ENCODE results near the gene ALOX15B.

Gene ALOX15B

GRCh38 chr17:8087075-8087951, 48.5 kb downstream of the ALOX15B start, which contains the start of gene ALOX12B:
TSS of gene ALOX12B (minus strand) at chr17:8087716. CDS start at chr17:8087442, 274 bp downstream.
- DNase-seq, result no peak

- DNase-seq, result no peak
Measured at GRCh38 chr17:8087952-8088230, 49.0 kb downstream of the ALOX15B start.

- no peak for DNase-seq
Measured at GRCh38 chr17:8089728-8090127, 50.9 kb downstream of the ALOX15B start.

GRCh38 chr17:8091033-8091687, 52.3 kb downstream of the ALOX15B start:
- DNase-seq, result no peak

- DNase-seq, result no peak
Measured at GRCh38 chr17:8095361-8095760, 56.5 kb downstream of the ALOX15B start.

- no peak for DNase-seq
Measured at GRCh38 chr17:8096541-8096940, 57.7 kb downstream of the ALOX15B start.
